Nephron progenitor cell (in vitro differentiated cells): ENCODE measurements around the gene GPR62.
A peak's percentile ranks its signal among the peaks of the same experiment; 100 is the strongest.
"Not testable (repeated sequence)": the region's sequence is repeated elsewhere in the genome, so short reads cannot be mapped to it uniquely, and the experiment has no call there.

ENCODE experiments used
- DNase-seq: peaks from one replicate; pipeline ENCODE4 v3.0.0; 2021
- H3K27ac Mint-ChIP-seq: 2 replicates; pipeline ENCODE4 v1.8.0; 2021; ENCODE audit warnings: mild to moderate bottlenecking, moderate library complexity, mixed read lengths
- H3K27me3 Mint-ChIP-seq: 2 replicates; pipeline ENCODE4 v1.8.0; 2021; ENCODE audit warnings: mild to moderate bottlenecking, low read depth, mixed read lengths; ENCODE audit not compliant: poor library complexity
- H3K36me3 Mint-ChIP-seq: 2 replicates; pipeline ENCODE4 v1.8.0; 2021; ENCODE audit warnings: low read depth, mixed read lengths
- H3K4me1 Mint-ChIP-seq: 2 replicates; pipeline ENCODE4 v1.8.0; 2021; ENCODE audit warnings: mixed read lengths
- H3K4me3 Mint-ChIP-seq: 2 replicates; pipeline ENCODE4 v1.8.0; 2021; ENCODE audit warnings: mild to moderate bottlenecking, moderate library complexity, mixed read lengths
- H3K9me3 Mint-ChIP-seq: 2 replicates; pipeline ENCODE4 v1.8.0; 2021; ENCODE audit warnings: mild to moderate bottlenecking, moderate library complexity, mixed read lengths
- CTCF ChIP-seq: fragments of 200-600 bp; sonication (generic); IDR thresholded peaks from 2 replicates; pipeline ENCODE4 v1.5.0; 2021; ENCODE audit warnings: antibody characterized with exemption

The GPR62 gene

GRCh38 chr3:51928438-51928837 lies 26.7 kb upstream of the GPR62 start:
- Mint-ChIP-seq H3K36me3 (peaks cover 9% of the 10 kb centered on the region), H3K27ac (no peak overlapping the region), H3K27me3 (no peaks in the 10 kb centered on the region), H3K4me3 (no peak overlapping the region), H3K9me3 (no peaks in the 10 kb centered on the region), H3K4me1 (no peaks in the 10 kb centered on the region)
- DNase-seq = no peak
- no peak for TF ChIP-seq CTCF

GRCh38 chr3:51928981-51929380 lies 26.2 kb upstream of the GPR62 start:
- peaks cover 13% of the 10 kb centered on the region for H3K36me3 Mint-ChIP-seq
- H3K4me1 Mint-ChIP-seq, H3K27me3 Mint-ChIP-seq, H3K4me3 Mint-ChIP-seq, DNase-seq, H3K9me3 Mint-ChIP-seq, H3K27ac Mint-ChIP-seq: not testable (repeated sequence)

GRCh38 chr3:51929420-51930003 lies 25.7 kb upstream of the GPR62 start:
- peak; percentile 48 for DNase-seq
- Mint-ChIP-seq H3K4me3 (no peak overlapping the region), H3K27ac (no peak overlapping the region), H3K27me3 (no peaks in the 10 kb centered on the region), H3K36me3 (peaks cover 18% of the 10 kb centered on the region), H3K4me1 (no peaks in the 10 kb centered on the region), H3K9me3 (no peaks in the 10 kb centered on the region)
- no peak for TF ChIP-seq CTCF

GRCh38 chr3:51930439-51930838 lies 24.7 kb upstream of the GPR62 start:
- peaks cover 19% of the 10 kb centered on the region for H3K36me3 Mint-ChIP-seq
- no peak overlapping the region for H3K27ac Mint-ChIP-seq
- H3K4me3 Mint-ChIP-seq = no peak overlapping the region
- TF ChIP-seq CTCF = no peak
- DNase-seq = no peak
- no peaks in the 10 kb centered on the region for H3K27me3 Mint-ChIP-seq
- H3K4me1 Mint-ChIP-seq = no peaks in the 10 kb centered on the region
- H3K9me3 Mint-ChIP-seq = no peaks in the 10 kb centered on the region

GRCh38 chr3:51931756-51932155 lies 23.4 kb upstream of the GPR62 start:
- Mint-ChIP-seq H3K4me3 (no peak overlapping the region), H3K27ac (no peak overlapping the region), H3K9me3 (no peaks in the 10 kb centered on the region), H3K4me1 (no peaks in the 10 kb centered on the region), H3K27me3 (no peaks in the 10 kb centered on the region), H3K36me3 (peaks cover 21% of the 10 kb centered on the region)
- DNase-seq = no peak
- TF ChIP-seq CTCF = no peak

- Mint-ChIP-seq H3K9me3 (no peaks in the 10 kb centered on the region), H3K27ac (no peak overlapping the region), H3K27me3 (no peaks in the 10 kb centered on the region), H3K4me3 (no peak overlapping the region), H3K4me1 (no peaks in the 10 kb centered on the region), H3K36me3 (peaks cover 30% of the 10 kb centered on the region)
- TF ChIP-seq CTCF = no peak
- DNase-seq = no peak
Observed at GRCh38 chr3:51932471-51933370, 22.5 kb upstream of the GPR62 start.
